H1 (cell line): ENCODE data around the gene MAP4K5. TPM values are rescaled to one million over a fixed set of nuclear protein-coding genes. Genes with fewer than 3 reads are reported as not detected.

Experiments used
- CTCF ChIA-PET: fragments of 300-600 bp; sonication (Branson Sonifier 250); formaldehyde crosslinking; loops from one replicate; lab custom pipeline; 2021; ENCODE audit not compliant: partially characterized antibody; lab: Charles Lee
- POLR2A ChIA-PET: fragments of 300-600 bp; sonication (Branson Sonifier 250); formaldehyde crosslinking; loops from one replicate; lab custom pipeline; 2021; ENCODE audit warnings: inconsistent platforms; ENCODE audit not compliant: partially characterized antibody; lab: Charles Lee
- DNase-seq, 2 experiments: peaks; one replicate each; pipeline versions ENCODE4 v3.0.0 to v3.0.0-alpha.2; 2010 to 2022; ENCODE audit warnings: low spot score in 2 of 2, low read depth in 1 of 2, mixed read lengths in 1 of 2
- FAIRE-seq: peaks from 2 replicates; lab custom pipeline; 2011; peaks lifted over from hg19 to GRCh38; lab: Jason Lieb, UNC
- H2AFZ ChIP-seq: 2 replicates; pipeline ENCODE4 v1.8.1; 2012; ENCODE audit warnings: low read length, inconsistent platforms
- H2AK5ac ChIP-seq: 2 replicates; pipeline ENCODE4 v1.6.1; 2013; ENCODE audit warnings: low read depth, low read length
- H2BK120ac ChIP-seq: replicated peaks from 2 replicates; pipeline ENCODE3; 2013; ENCODE audit warnings: low read depth, low read length, inconsistent platforms
- H2BK12ac ChIP-seq: 2 replicates; pipeline ENCODE4 v1.6.1; 2013; ENCODE audit warnings: low read depth, low read length
- H2BK15ac ChIP-seq: 2 replicates; pipeline ENCODE4 v1.6.1; 2013; ENCODE audit warnings: low read length
- H2BK20ac ChIP-seq: 2 replicates; pipeline ENCODE4 v1.6.1; 2013; ENCODE audit warnings: low read length
- H2BK5ac ChIP-seq: 2 replicates; pipeline ENCODE4 v1.6.1; 2013; ENCODE audit warnings: low read depth, low read length
- H3K14ac ChIP-seq: 2 replicates; pipeline ENCODE4 v1.6.1; 2013; ENCODE audit warnings: inconsistent platforms; ENCODE audit not compliant: insufficient read length
- H3K18ac ChIP-seq: 2 replicates; pipeline ENCODE4 v1.6.1; 2013; ENCODE audit warnings: low read length; ENCODE audit errors: extremely low read depth
- H3K23ac ChIP-seq: 2 replicates; pipeline ENCODE4 v1.6.1; 2013; ENCODE audit warnings: inconsistent platforms; ENCODE audit not compliant: insufficient read length
- H3K23me2 ChIP-seq: 2 replicates; pipeline ENCODE4 v1.6.1; 2013; ENCODE audit warnings: low read depth, low read length
- H3K27ac ChIP-seq: 2 replicates; pipeline ENCODE4 v1.6.1; 2011; ENCODE audit warnings: low read depth, low read length, inconsistent platforms
- H3K27me3 ChIP-seq, 4 experiments: replicated peaks in 1 of 4; 1 replicate in 1 of 4; 2 replicates in 3 of 4; pipeline versions ENCODE4 v1.6.1 to v1.8.1; 2011 to 2013; ENCODE audit warnings: low read length in 3 of 4, mild to moderate bottlenecking in 3 of 4, inconsistent platforms in 2 of 4, mixed read lengths in 2 of 4, moderate library complexity in 1 of 4; ENCODE audit not compliant: control insufficient read depth in 3 of 4, insufficient read depth in 3 of 4; ENCODE audit errors: extremely low read depth in 1 of 4
- H3K36me3 ChIP-seq, 4 experiments: 2 replicates each; pipeline versions ENCODE4 v1.6.1 to v1.8.1; 2011 to 2013; ENCODE audit warnings: mild to moderate bottlenecking in 4 of 4, low read length in 3 of 4, moderate library complexity in 2 of 4, control low read depth in 1 of 4, inconsistent platforms in 1 of 4; ENCODE audit not compliant: insufficient read depth in 4 of 4, control insufficient read depth in 2 of 4
- H3K4ac ChIP-seq: replicated peaks from 2 replicates; pipeline ENCODE3; 2013; ENCODE audit warnings: low read length, low read depth, mixed read lengths, inconsistent platforms; ENCODE audit not compliant: insufficient read length
- H3K4me1 ChIP-seq, 4 experiments: replicated peaks in 1 of 4; 1 replicate in 1 of 4; 2 replicates in 3 of 4; pipeline versions ENCODE4 v1.6.1 to v1.8.1; 2011 to 2013; ENCODE audit warnings: low read length in 3 of 4, inconsistent platforms in 2 of 4, mixed read lengths in 1 of 4; ENCODE audit not compliant: insufficient read depth in 4 of 4, control insufficient read depth in 3 of 4
- H3K4me2 ChIP-seq, 2 experiments: 2 replicates each; pipeline versions ENCODE4 v1.6.1 to v1.8.1; 2011 to 2013; ENCODE audit warnings: low read depth in 2 of 2, low read length in 2 of 2, control low read depth in 1 of 2, inconsistent platforms in 1 of 2, mild to moderate bottlenecking in 1 of 2; ENCODE audit not compliant: insufficient read depth in 1 of 2
- H3K4me3 ChIP-seq, 4 experiments: fragments of 200-600, 300-600 bp in 1 of 4; sonication (generic), shearing (Covaris generic), sonication (Bioruptor Twin) in 1 of 4; 2 replicates each; pipeline versions ENCODE4 v1.5.1 to v1.8.1; 2011 to 2016; ENCODE audit warnings: low read length in 4 of 4, low read depth in 3 of 4, control low read depth in 2 of 4, inconsistent platforms in 2 of 4, mild to moderate bottlenecking in 2 of 4, mixed read lengths in 1 of 4, moderate library complexity in 1 of 4; ENCODE audit not compliant: insufficient read depth in 2 of 4; ENCODE audit errors: extremely low read depth in 1 of 4
- H3K56ac ChIP-seq: replicated peaks from 2 replicates; pipeline ENCODE3; 2013; ENCODE audit warnings: low read depth, mild to moderate bottlenecking, mixed read lengths, low read length, inconsistent platforms; ENCODE audit not compliant: insufficient read length
- H3K79me1 ChIP-seq: 2 replicates; pipeline ENCODE4 v1.6.1; 2013; ENCODE audit warnings: low read depth, low read length, control low read depth
- H3K79me2 ChIP-seq, 2 experiments: 2 replicates each; pipeline versions ENCODE4 v1.6.1 to v1.8.1; 2012 to 2013; ENCODE audit warnings: low read length in 2 of 2, mild to moderate bottlenecking in 2 of 2, inconsistent platforms in 1 of 2; ENCODE audit not compliant: insufficient read depth in 2 of 2, control insufficient read depth in 1 of 2
- H3K9ac ChIP-seq, 4 experiments: replicated peaks in 1 of 4; 1 replicate in 1 of 4; 2 replicates in 3 of 4; pipeline versions ENCODE4 v1.6.1 to v1.8.1; 2011 to 2013; ENCODE audit warnings: low read depth in 3 of 4, low read length in 3 of 4, control low read depth in 2 of 4, mild to moderate bottlenecking in 2 of 4, moderate library complexity in 2 of 4, inconsistent platforms in 1 of 4; ENCODE audit errors: extremely low read depth in 1 of 4
- H3K9me3 ChIP-seq, 2 experiments: 2 replicates each; pipeline versions ENCODE4 v1.6.1 to v1.8.1; 2012 to 2013; ENCODE audit warnings: mild to moderate bottlenecking in 2 of 2, moderate library complexity in 2 of 2, control low read depth in 1 of 2, inconsistent platforms in 1 of 2, low read depth in 1 of 2, low read length in 1 of 2, mixed read lengths in 1 of 2; ENCODE audit not compliant: insufficient read depth in 2 of 2
- H4K20me1 ChIP-seq, 2 experiments: replicated peaks in 1 of 2; 2 replicates each; pipeline versions ENCODE3 to v1.8.1; 2011 to 2013; ENCODE audit warnings: inconsistent platforms in 2 of 2, low read length in 2 of 2, mild to moderate bottlenecking in 1 of 2; ENCODE audit not compliant: insufficient read depth in 2 of 2, control insufficient read depth in 1 of 2
- H4K5ac ChIP-seq: 2 replicates; pipeline ENCODE4 v1.6.1; 2013; ENCODE audit warnings: low read length, low read depth, mixed read lengths, inconsistent platforms; ENCODE audit not compliant: insufficient read length
- H4K8ac ChIP-seq: 2 replicates; pipeline ENCODE4 v1.8.0; 2013; ENCODE audit warnings: mild to moderate bottlenecking, moderate library complexity, low read length, inconsistent platforms; ENCODE audit not compliant: insufficient read depth; ENCODE audit errors: extremely low read depth
- H4K91ac ChIP-seq: replicated peaks from 2 replicates; pipeline ENCODE3; 2013; ENCODE audit warnings: low read length, mixed read lengths, inconsistent platforms; ENCODE audit not compliant: insufficient read length
- KDM5A ChIP-seq: fragments of 200-600 bp; IDR thresholded peaks from 2 replicates; pipeline ENCODE4 v1.7.1; 2012; ENCODE audit warnings: mild to moderate bottlenecking, low read length, inconsistent platforms, mixed read lengths
- MAX ChIP-seq: IDR thresholded peaks from 2 replicates; pipeline ENCODE4 v1.6.1; 2012; ENCODE audit warnings: inconsistent platforms
- SP4 ChIP-seq: IDR thresholded peaks from 2 replicates; pipeline ENCODE4 v1.6.1; 2012; ENCODE audit warnings: low read length, inconsistent platforms
- WGBS, 2 experiments: shearing (Covaris generic) in 1 of 2; methylation state at CpG; one replicate each; pipeline versions ENCODE4 v1.1.6 to v1.1.7; 2013 to 2015; ENCODE audit warnings: low lambda C conversion rate in 2 of 2, mixed read lengths in 2 of 2, inconsistent platforms in 1 of 2, low coverage in 1 of 2, missing lambda C conversion rate in 1 of 2; ENCODE audit not compliant: insufficient replicate concordance in 2 of 2, insufficient coverage in 1 of 2, insufficient read length in 1 of 2; ENCODE audit errors: extremely low coverage in 1 of 2, missing lambda C conversion rate in 1 of 2; 5-methylcytosine and 5-hydroxymethylcytosine counted together
- polyA plus RNA-seq, 7 experiments: library from polyadenylated mRNA; depleted of rRNA in 3 of 7; stranded (reverse) in 5 of 7; unstranded in 2 of 7; fragments of >200 nt in 5 of 7; fragments of 200-250 nt in 2 of 7; gene quantifications; 1 replicate in 5 of 7; 2 replicates in 1 of 7; 4 replicates in 1 of 7; pipeline versions ENCODE4 v1.2.1 to v1.2.3, GENCODE V29; 2011 to 2013; ENCODE audit warnings: missing spikeins in 2 of 7, mixed read lengths in 2 of 7
- total RNA-seq: library from RNA; stranded (reverse); fragmentation: NEBNext Ultra II Directional; extraction: Animal tissue kit (Norgen Biotek cat#: 25700); gene quantifications from 2 replicates; pipeline ENCODE4 v1.2.1, GENCODE V29; 2021
- TF ChIP-seq, protein P1 (sequence below): IDR thresholded peaks from 2 replicates; pipeline ENCODE4 v1.6.1; 2012; ENCODE audit warnings: inconsistent platforms

The MAP4K5 gene
- total and polyA plus RNA-seq, 2 of the 8 experiments (the other 6 are each of a cell fraction or from before 2014, with no cell fraction given) = 7.6 to 34.5 TPM

- 93% methylated on average over 2 of the region's 2 CpGs; no CpG with 5 or more reads in 1 of the 2 experiments for WGBS, 2 experiments
- H3K79me1 ChIP-seq = no peaks in the 10 kb centered on the region
Measured at GRCh38 chr14:50462111-50462510, 70.3 kb downstream of the MAP4K5 start.

More at GRCh38 chr14:50462111-50462510, 70.3 kb downstream of the MAP4K5 start:
- POLR2A ChIA-PET = no interaction called here
- Histone ChIP-seq H2AFZ (no peak overlapping the region), H3K18ac (no peak overlapping the region), H3K56ac (no peak overlapping the region), H2AK5ac (no peak overlapping the region), H3K14ac (no peak overlapping the region), H3K4ac (no peak overlapping the region), H4K91ac (no peak overlapping the region), H3K23me2 (no peaks in the 10 kb centered on the region), H4K8ac (no peak overlapping the region), H3K79me2 (no peaks in the 10 kb centered on the region), H2BK12ac (no peak overlapping the region), H4K5ac (no peak overlapping the region), H3K9me3 (no peaks in the 10 kb centered on the region), H2BK5ac (no peak overlapping the region), H3K4me1 (no peaks in the 10 kb centered on the region), H3K4me2 (no peak overlapping the region), H3K27me3 (no peaks in the 10 kb centered on the region), H2BK15ac (no peak overlapping the region), H3K23ac (no peak overlapping the region), H4K20me1 (no peaks in the 10 kb centered on the region), H3K36me3 (peaks cover 0 to 7% (median 5%) of the 10 kb centered on the region in 4 experiments; a peak in 5 of 8 replicates), H2BK120ac (no peak overlapping the region), H2BK20ac (no peak overlapping the region), H3K4me3 (no peak overlapping the region), H3K27ac (no peak overlapping the region), H3K9ac (no peak overlapping the region)
- FAIRE-seq (no peak), DNase-seq (no peak)
- CTCF ChIA-PET = no interaction called here
- TF ChIP-seq, protein P1, sequence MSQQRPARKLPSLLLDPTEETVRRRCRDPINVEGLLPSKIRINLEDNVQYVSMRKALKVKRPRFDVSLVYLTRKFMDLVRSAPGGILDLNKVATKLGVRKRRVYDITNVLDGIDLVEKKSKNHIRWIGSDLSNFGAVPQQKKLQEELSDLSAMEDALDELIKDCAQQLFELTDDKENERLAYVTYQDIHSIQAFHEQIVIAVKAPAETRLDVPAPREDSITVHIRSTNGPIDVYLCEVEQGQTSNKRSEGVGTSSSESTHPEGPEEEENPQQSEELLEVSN = no peak
- TF ChIP-seq MAX (no peak), KDM5A (no peak), SP4 (no peak)
